ENCODE measurements around the gene TOR3A.

- TF ChIP-seq, protein P1, sequence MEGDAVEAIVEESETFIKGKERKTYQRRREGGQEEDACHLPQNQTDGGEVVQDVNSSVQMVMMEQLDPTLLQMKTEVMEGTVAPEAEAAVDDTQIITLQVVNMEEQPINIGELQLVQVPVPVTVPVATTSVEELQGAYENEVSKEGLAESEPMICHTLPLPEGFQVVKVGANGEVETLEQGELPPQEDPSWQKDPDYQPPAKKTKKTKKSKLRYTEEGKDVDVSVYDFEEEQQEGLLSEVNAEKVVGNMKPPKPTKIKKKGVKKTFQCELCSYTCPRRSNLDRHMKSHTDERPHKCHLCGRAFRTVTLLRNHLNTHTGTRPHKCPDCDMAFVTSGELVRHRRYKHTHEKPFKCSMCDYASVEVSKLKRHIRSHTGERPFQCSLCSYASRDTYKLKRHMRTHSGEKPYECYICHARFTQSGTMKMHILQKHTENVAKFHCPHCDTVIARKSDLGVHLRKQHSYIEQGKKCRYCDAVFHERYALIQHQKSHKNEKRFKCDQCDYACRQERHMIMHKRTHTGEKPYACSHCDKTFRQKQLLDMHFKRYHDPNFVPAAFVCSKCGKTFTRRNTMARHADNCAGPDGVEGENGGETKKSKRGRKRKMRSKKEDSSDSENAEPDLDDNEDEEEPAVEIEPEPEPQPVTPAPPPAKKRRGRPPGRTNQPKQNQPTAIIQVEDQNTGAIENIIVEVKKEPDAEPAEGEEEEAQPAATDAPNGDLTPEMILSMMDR (IDR thresholded peaks at IDR 0.05): no peak
- TF ChIP-seq POLR2A (IDR thresholded peaks at IDR 0.05): no peak
These were observed 1.1 kb downstream of the TOR3A start for GRCh38 chr1:179082999-179083335.
